ENCODE measurements around the gene DDB1. TPM values are rescaled to one million over a fixed set of nuclear protein-coding genes. Genes with fewer than 3 reads are reported as not detected.

DDB1 gene
- total RNA-seq, 1 donor from 2014 or later, result 195 TPM

- no peak for DNase-seq (ENCODE audit: low spot score)
Measured at GRCh38 chr11:61298663-61299244, 34.2 kb downstream of the DDB1 start.

- DNase-seq (ENCODE audit: low spot score), result no peak
Measured at GRCh38 chr11:61297746-61298145, 35.2 kb downstream of the DDB1 start.

GRCh38 chr11:61297341-61297740, 35.6 kb downstream of the DDB1 start:
- no peak for DNase-seq (ENCODE audit: low spot score)

- DNase-seq (ENCODE audit: low spot score), result no peak
Measured at GRCh38 chr11:61295596-61295926, 37.3 kb downstream of the DDB1 start.

GRCh38 chr11:61294717-61295595, 37.9 kb downstream of the DDB1 start, which contains the start of gene VWCE:
Gene VWCE (minus strand): TSS chr11:61295316. CDS start chr11:61295037, 279 bp downstream.
- no peak for DNase-seq (ENCODE audit: low spot score)

GRCh38 chr11:61293867-61294716, 38.8 kb downstream of the DDB1 start:
- DNase-seq (ENCODE audit: low spot score), result peak; percentile 93

GRCh38 chr11:61292356-61292755, 40.5 kb downstream of the DDB1 start:
- no peak for DNase-seq (ENCODE audit: low spot score)

- DNase-seq (ENCODE audit: low spot score), result no peak
Measured at GRCh38 chr11:61290905-61291690, 41.8 kb downstream of the DDB1 start.

- DNase-seq (ENCODE audit: low spot score), result no peak
Measured at GRCh38 chr11:61287338-61287977, 45.4 kb downstream of the DDB1 start.

GRCh38 chr11:61283613-61284012, 49.3 kb downstream of the DDB1 start:
- no peak for DNase-seq (ENCODE audit: low spot score)

- no peak for DNase-seq (ENCODE audit: low spot score)
Measured at GRCh38 chr11:61281581-61282250, 51.2 kb downstream of the DDB1 start.

GRCh38 chr11:61280883-61281580, 51.9 kb downstream of the DDB1 start:
- no peak for DNase-seq (ENCODE audit: low spot score)

GRCh38 chr11:61279934-61280659, 52.8 kb downstream of the DDB1 start:
- no peak for DNase-seq (ENCODE audit: low spot score)

- DNase-seq (ENCODE audit: low spot score), result no peak
Measured at GRCh38 chr11:61278001-61278470, 54.9 kb downstream of the DDB1 start.

GRCh38 chr11:61277186-61278000, 55.5 kb downstream of the DDB1 start:
- no peak for DNase-seq (ENCODE audit: low spot score)

- no peak for DNase-seq (ENCODE audit: low spot score)
Measured at GRCh38 chr11:61275191-61275590, 57.7 kb downstream of the DDB1 start.

GRCh38 chr11:61274084-61274483, 58.8 kb downstream of the DDB1 start:
- DNase-seq (ENCODE audit: low spot score), result no peak

All from mesenteric fat pad (tissue), 1 donor.